WTC11 (cell line): Measurements from ENCODE around the gene TBCCD1. TPM values are rescaled to one million over a fixed set of nuclear protein-coding genes. Genes with fewer than 3 reads are reported as not detected.

Experiments used
- ATAC-seq: fragments of 200-7000 bp; cut with Tn5 transposase; 2 replicates; pipeline ENCODE4 v1.10.0; 2021; ENCODE audit warnings: mild to moderate bottlenecking, moderate library complexity
- CTCF ChIA-PET: fragments of 300-600 bp; sonication (Branson Sonifier 250); formaldehyde crosslinking; loops from one replicate; lab custom pipeline; 2021; ENCODE audit warnings: antibody characterized with exemption; lab: Charles Lee
- POLR2A ChIA-PET: fragments of 350-600 bp; sonication (Branson Sonifier 250); formaldehyde crosslinking; loops from one replicate; lab custom pipeline; 2021; ENCODE audit warnings: antibody characterized with exemption; lab: Charles Lee
- DNase-seq: peaks from one replicate; pipeline ENCODE4 v3.0.0; 2021; ENCODE audit warnings: low spot score
- H3K27ac Mint-ChIP-seq: 2 replicates; pipeline ENCODE4 v1.8.0; 2021; ENCODE audit warnings: mixed read lengths
- H3K27me3 Mint-ChIP-seq: 2 replicates; pipeline ENCODE4 v1.8.0; 2021; ENCODE audit warnings: low read depth, mild to moderate bottlenecking, moderate library complexity, mixed read lengths
- H3K36me3 Mint-ChIP-seq: 2 replicates; pipeline ENCODE4 v1.8.0; 2021; ENCODE audit warnings: mixed read lengths
- H3K4me1 Mint-ChIP-seq: 2 replicates; pipeline ENCODE4 v1.8.0; 2022; ENCODE audit warnings: mixed read lengths
- H3K4me3 Mint-ChIP-seq: 2 replicates; pipeline ENCODE4 v1.8.0; 2021; ENCODE audit warnings: mild to moderate bottlenecking, moderate library complexity, mixed read lengths
- H3K9me3 Mint-ChIP-seq: 2 replicates; pipeline ENCODE4 v1.8.0; 2021; ENCODE audit warnings: mixed read lengths
- AFF4 ChIP-seq: sonication (generic); formaldehyde crosslinking; IDR thresholded peaks from 2 replicates; pipeline ENCODE4 v1.8.1; 2023; ENCODE audit warnings: mild to moderate bottlenecking, missing genetic modification reagents, borderline replicate concordance
- ATF2 ChIP-seq: sonication (generic); formaldehyde crosslinking; IDR thresholded peaks from 2 replicates; pipeline ENCODE4 v1.8.1; 2022; ENCODE audit warnings: low read depth, missing genetic modification reagents, borderline replicate concordance
- E2F5 ChIP-seq: sonication (generic); formaldehyde crosslinking; IDR thresholded peaks from 2 replicates; pipeline ENCODE4 v1.8.1; 2022; ENCODE audit warnings: mild to moderate bottlenecking, moderate library complexity, missing genetic modification reagents
- EMX1 ChIP-seq: fragments of 250-450 bp; sonication (Bioruptor Pico); IDR thresholded peaks from 2 replicates; pipeline ENCODE4 v1.8.0; 2021; ENCODE audit warnings: mild to moderate bottlenecking
- FOXK1 ChIP-seq: sonication (generic); formaldehyde crosslinking; IDR thresholded peaks from 2 replicates; pipeline ENCODE4 v1.8.0; 2022; ENCODE audit warnings: mild to moderate bottlenecking, moderate library complexity, missing genetic modification reagents
- FOXP1 ChIP-seq: sonication (generic); formaldehyde crosslinking; IDR thresholded peaks from 2 replicates; pipeline ENCODE4 v1.8.0; 2022; ENCODE audit warnings: missing genetic modification reagents, mild to moderate bottlenecking, moderate library complexity, borderline replicate concordance
- GRHL2 ChIP-seq: fragments of 250-450 bp; sonication (Bioruptor Pico); IDR thresholded peaks from 2 replicates; pipeline ENCODE4 v1.8.0; 2022; ENCODE audit warnings: mild to moderate bottlenecking, moderate library complexity; ENCODE audit not compliant: insufficient replicate concordance, severe bottlenecking
- HMGA2 ChIP-seq: fragments of 250-450 bp; sonication (Bioruptor Pico); IDR thresholded peaks from 2 replicates; pipeline ENCODE4 v1.4.0; 2021; ENCODE audit warnings: mild to moderate bottlenecking, moderate library complexity
- HMGXB4 ChIP-seq: sonication (generic); formaldehyde crosslinking; IDR thresholded peaks from 2 replicates; pipeline ENCODE4 v1.8.1; 2023; ENCODE audit warnings: mild to moderate bottlenecking, moderate library complexity, missing genetic modification reagents
- IRF2 ChIP-seq: sonication (generic); formaldehyde crosslinking; IDR thresholded peaks from 2 replicates; pipeline ENCODE4 v1.8.0; 2022; ENCODE audit warnings: low read depth, missing genetic modification reagents, borderline replicate concordance
- JUN ChIP-seq: sonication (generic); formaldehyde crosslinking; IDR thresholded peaks from 2 replicates; pipeline ENCODE4 v1.8.0; 2023; ENCODE audit warnings: mild to moderate bottlenecking, missing genetic modification reagents
- NFATC4 ChIP-seq: fragments of 250-450 bp; sonication (Bioruptor Pico); IDR thresholded peaks from 2 replicates; pipeline ENCODE4 v1.9.0; 2021; ENCODE audit warnings: mild to moderate bottlenecking
- NFE2L1 ChIP-seq: sonication (generic); formaldehyde crosslinking; IDR thresholded peaks from 2 replicates; pipeline ENCODE4 v1.8.1; 2023; ENCODE audit warnings: missing genetic modification reagents
- NFYB ChIP-seq: sonication (generic); formaldehyde crosslinking; conservative IDR thresholded peaks from 2 replicates; pipeline ENCODE4 v1.8.0; 2022; ENCODE audit warnings: low read depth, missing genetic modification reagents
- NR3C1 ChIP-seq: sonication (generic); formaldehyde crosslinking; conservative IDR thresholded peaks from 2 replicates; pipeline ENCODE4 v1.8.1; 2023; ENCODE audit warnings: low read depth, mild to moderate bottlenecking, missing genetic modification reagents
- PRRX2 ChIP-seq: fragments of 250-450 bp; sonication (Bioruptor Pico); IDR thresholded peaks from 2 replicates; pipeline ENCODE4 v1.8.0; 2021; ENCODE audit warnings: mild to moderate bottlenecking
- RORB ChIP-seq: fragments of 250-450 bp; sonication (Bioruptor Pico); IDR thresholded peaks from 2 replicates; pipeline ENCODE4 v1.9.0; 2021; ENCODE audit warnings: mild to moderate bottlenecking
- SMAD3 ChIP-seq: sonication (generic); formaldehyde crosslinking; IDR thresholded peaks from 2 replicates; pipeline ENCODE4 v1.8.0; 2022; ENCODE audit warnings: missing genetic modification reagents, mild to moderate bottlenecking, borderline replicate concordance
- TEAD1 ChIP-seq: sonication (generic); formaldehyde crosslinking; IDR thresholded peaks from 2 replicates; pipeline ENCODE4 v1.8.0; 2022; ENCODE audit warnings: mild to moderate bottlenecking, missing genetic modification reagents
- ZBTB43 ChIP-seq: sonication (generic); formaldehyde crosslinking; IDR thresholded peaks from 2 replicates; pipeline ENCODE4 v1.8.1; 2023; ENCODE audit warnings: mild to moderate bottlenecking, missing genetic modification reagents
- ZNF219 ChIP-seq: sonication (generic); formaldehyde crosslinking; IDR thresholded peaks from 2 replicates; pipeline ENCODE4 v1.8.0; 2023; ENCODE audit warnings: missing genetic modification reagents, mild to moderate bottlenecking, borderline replicate concordance
- ZNF425 ChIP-seq: fragments of 250-450 bp; sonication (Bioruptor Pico); conservative IDR thresholded peaks from 2 replicates; pipeline ENCODE4 v1.9.0; 2021; ENCODE audit warnings: mild to moderate bottlenecking
- total RNA-seq: library from RNA; stranded (reverse); gene quantifications from 3 replicates; pipeline ENCODE4 v1.2.3, GENCODE V29; 2021

TBCCD1 gene
- total RNA-seq, 1 experiment from 2014 or later: 10.6 TPM

- TF ChIP-seq NR3C1 (CRISPR knock-in tag) (no peak), HMGXB4 (CRISPR knock-in tag) (no peak), ZNF425 (no peak), PRRX2 (CRISPR knock-in tag) (no peak), ZNF219 (CRISPR knock-in tag) (no peak), RORB (CRISPR knock-in tag) (no peak)
Measured at GRCh38 chr3:186589856-186590579, 22.9 kb upstream of the TBCCD1 start (continued).

- ChIA-PET POLR2A (interaction anchor here (0.7 to 1.1 kb wide), 2 partner anchors 28 to 195 kb away, joined by 4 read pairs; no protein-coding TSS in a partner anchor), CTCF (interaction anchor here (0.6 to 1.9 kb wide), 18 partner anchors 19 to 576 kb away, joined by 3 to 21 read pairs (median 4); partner anchors contain the start of genes AHSG, DNAJB11 and RFC4)
- Mint-ChIP-seq H3K4me3 (no peak overlapping the region), H3K9me3 (no peaks in the 10 kb centered on the region), H3K4me1 (no peaks in the 10 kb centered on the region), H3K27ac (no peak overlapping the region), H3K36me3 (peaks cover 18% of the 10 kb centered on the region), H3K27me3 (no peaks in the 10 kb centered on the region)
- DNase-seq: no peak
- TF ChIP-seq NFATC4 (CRISPR knock-in tag) (no peak), ATF2 (no peak), JUN (CRISPR knock-in tag) (no peak), EMX1 (CRISPR knock-in tag) (no peak), NFYB (no peak)
- 0 out of 2 replicates have a peak, but pooled peaks have one; percentile 30 for ATAC-seq
Measured at GRCh38 chr3:186589121-186589520, 22.0 kb upstream of the TBCCD1 start.

GRCh38 chr3:186588632-186589031 lies 21.5 kb upstream of the TBCCD1 start:
- DNase-seq: no peak
- no peaks in the 10 kb centered on the region for H3K27me3 Mint-ChIP-seq
- no peak for ATAC-seq
- no peaks in the 10 kb centered on the region for H3K4me1 Mint-ChIP-seq
- H3K27ac Mint-ChIP-seq: no peak overlapping the region
- no peak overlapping the region for H3K4me3 Mint-ChIP-seq
- peaks cover 20% of the 10 kb centered on the region for H3K36me3 Mint-ChIP-seq
- POLR2A ChIA-PET: interaction anchor here (1.1 kb wide), 1 partner anchor 28 kb away, joined by 4 read pairs; no protein-coding TSS in a partner anchor
- no peaks in the 10 kb centered on the region for H3K9me3 Mint-ChIP-seq
- CTCF ChIA-PET: interaction anchor here (0.7 to 1.9 kb wide), 9 partner anchors 18 to 261 kb away, joined by 3 to 21 read pairs (median 5); partner anchors contain the start of genes AHSG and DNAJB11
- TF ChIP-seq ZBTB43 (CRISPR knock-in tag) (no peak), HMGA2 (CRISPR knock-in tag) (no peak), FOXK1 (CRISPR knock-in tag) (no peak), IRF2 (CRISPR knock-in tag) (no peak), NFYB (no peak), NFATC4 (CRISPR knock-in tag) (no peak), FOXP1 (CRISPR knock-in tag) (no peak), NFE2L1 (CRISPR knock-in tag) (no peak), TEAD1 (no peak), AFF4 (CRISPR knock-in tag) (no peak), E2F5 (CRISPR knock-in tag) (no peak), SMAD3 (CRISPR knock-in tag) (no peak), GRHL2 (CRISPR knock-in tag) (no peak)
